Caco-2 (cell line): Measurements from ENCODE around the gene STX5. TPM values are rescaled to one million over a fixed set of nuclear protein-coding genes. Genes with fewer than 3 reads are reported as not detected.

Experiments used
- BruUV-seq: library from RNA; stranded (reverse); fragments of 400-500 nt; replicated peaks from 2 replicates; lab custom pipeline; 2021; lab: Mats Ljungman, UMichigan
- CTCF ChIA-PET: fragments of 300-600 bp; sonication (Branson Sonifier 250); formaldehyde crosslinking; loops from one replicate; lab custom pipeline; 2022; ENCODE audit warnings: antibody characterized with exemption; lab: Charles Lee
- POLR2A ChIA-PET: fragments of 300-600 bp; sonication (Branson Sonifier 250); formaldehyde crosslinking; loops from one replicate; lab custom pipeline; 2022; ENCODE audit warnings: antibody characterized with exemption; lab: Charles Lee
- DNase-seq, 2 experiments: peaks; one replicate each; pipeline versions ENCODE4 v3.0.0 to v3.0.0-alpha.2; 2020 to 2022
- H3K27me3 ChIP-seq: replicated peaks from 2 replicates; pipeline ENCODE4 v1.6.0; 2011; ENCODE audit warnings: low read length; ENCODE audit not compliant: control insufficient read depth, insufficient read depth
- H3K36me3 ChIP-seq: 2 replicates; pipeline ENCODE4 v1.5.1; 2011; ENCODE audit warnings: low read length; ENCODE audit not compliant: control insufficient read depth, insufficient read depth
- H3K4me1 ChIP-seq: fragments of 250-450 bp; sonication (Bioruptor Pico); 2 replicates; pipeline ENCODE4 v1.5.1; 2020; ENCODE audit warnings: mild to moderate bottlenecking
- H3K4me3 ChIP-seq: 2 replicates; pipeline ENCODE4 v1.5.1; 2011; ENCODE audit warnings: low read depth, mild to moderate bottlenecking, control low read depth, low read length
- H3K9me3 ChIP-seq: fragments of 250-450 bp; sonication (Bioruptor Pico); 2 replicates; pipeline ENCODE4 v1.5.1; 2020; ENCODE audit warnings: mild to moderate bottlenecking, moderate library complexity
- H3K27ac Mint-ChIP-seq: one replicate; pipeline ENCODE4 v1.8.0; 2022; ENCODE audit warnings: mixed read lengths; ENCODE audit not compliant: unreplicated experiment
- H3K27me3 Mint-ChIP-seq: one replicate; pipeline ENCODE4 v1.8.0; 2022; ENCODE audit warnings: mixed read lengths; ENCODE audit not compliant: insufficient read depth, unreplicated experiment
- H3K36me3 Mint-ChIP-seq: one replicate; pipeline ENCODE4 v1.8.0; 2022; ENCODE audit warnings: mild to moderate bottlenecking, mixed read lengths; ENCODE audit not compliant: insufficient read depth, unreplicated experiment
- H3K4me1 Mint-ChIP-seq: one replicate; pipeline ENCODE4 v1.8.0; 2022; ENCODE audit warnings: low read depth, mixed read lengths; ENCODE audit not compliant: unreplicated experiment
- H3K4me3 Mint-ChIP-seq: one replicate; pipeline ENCODE4 v1.8.0; 2022; ENCODE audit warnings: mild to moderate bottlenecking, moderate library complexity, mixed read lengths; ENCODE audit not compliant: unreplicated experiment
- H3K9me3 Mint-ChIP-seq: one replicate; pipeline ENCODE4 v1.8.0; 2022; ENCODE audit warnings: mixed read lengths; ENCODE audit not compliant: unreplicated experiment
- intact Hi-C: fragments of 100-400 bp; cut with micrococcal nuclease; formaldehyde crosslinking; loops from one replicate; pipeline ENCODE4 v1.10.0; 2022; ENCODE audit not compliant: unreplicated experiment
- total RNA-seq: library from RNA; stranded (reverse); gene quantifications from 2 replicates; pipeline ENCODE4 v1.2.3, GENCODE V29; 2022
- TF ChIP-seq, protein P1 (sequence below), 2 experiments: fragments of 200-600 bp in 1 of 2; IDR thresholded peaks; 1 replicate in 1 of 2; 2 replicates in 1 of 2; pipeline versions ENCODE4 v1.5.1 to v1.8.0; 2011 to 2022; ENCODE audit warnings: antibody characterized with exemption in 1 of 2, control low read depth in 1 of 2, inconsistent platforms in 1 of 2, low read depth in 1 of 2, low read length in 1 of 2, mild to moderate bottlenecking in 1 of 2, moderate library complexity in 1 of 2; ENCODE audit not compliant: insufficient read depth in 1 of 2, severe bottlenecking in 1 of 2, unreplicated experiment in 1 of 2

Gene STX5
- total RNA-seq, 1 experiment from 2014 or later = 44.2 TPM

DNA sequence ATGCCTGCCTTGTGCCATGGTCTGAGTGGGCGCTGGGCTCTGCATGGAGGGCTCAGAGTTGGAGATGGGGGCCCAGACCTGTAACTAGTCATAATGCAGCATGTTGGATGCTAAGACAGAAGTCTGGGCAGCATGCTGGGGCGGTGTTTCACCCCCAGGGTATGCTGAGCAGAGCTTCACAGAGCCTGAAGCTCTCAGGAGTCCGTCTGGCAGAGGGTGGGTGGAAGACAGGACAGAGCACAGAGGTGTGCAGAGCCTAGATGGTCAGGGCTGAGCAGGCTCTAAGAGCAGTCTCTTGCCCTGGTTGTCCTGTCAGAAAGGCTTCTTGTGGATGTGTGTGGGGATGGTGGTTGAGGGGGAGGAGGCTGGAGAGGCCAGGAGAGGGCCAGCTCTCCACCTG lies 53.4 kb downstream of the STX5 start:
- Mint-ChIP-seq H3K27me3 (no peaks in the 10 kb centered on the region), H3K4me1 (no peaks in the 10 kb centered on the region), H3K4me3 (no peak overlapping the region), H3K27ac (no peak overlapping the region), H3K36me3 (peaks cover 48% of the 10 kb centered on the region), H3K9me3 (no peaks in the 10 kb centered on the region)
- ChIA-PET POLR2A (no interaction called here), CTCF (no interaction called here)
- Histone ChIP-seq H3K4me3 (no peak overlapping the region), H3K9me3 (no peaks in the 10 kb centered on the region), H3K4me1 (no peaks in the 10 kb centered on the region), H3K27me3 (no peaks in the 10 kb centered on the region), H3K36me3 (peaks cover 3% of the 10 kb centered on the region)
- no TSS peak for BruUV-seq
- intact Hi-C loops = no loop called here
- DNase-seq = no peak
- TF ChIP-seq, protein P1, sequence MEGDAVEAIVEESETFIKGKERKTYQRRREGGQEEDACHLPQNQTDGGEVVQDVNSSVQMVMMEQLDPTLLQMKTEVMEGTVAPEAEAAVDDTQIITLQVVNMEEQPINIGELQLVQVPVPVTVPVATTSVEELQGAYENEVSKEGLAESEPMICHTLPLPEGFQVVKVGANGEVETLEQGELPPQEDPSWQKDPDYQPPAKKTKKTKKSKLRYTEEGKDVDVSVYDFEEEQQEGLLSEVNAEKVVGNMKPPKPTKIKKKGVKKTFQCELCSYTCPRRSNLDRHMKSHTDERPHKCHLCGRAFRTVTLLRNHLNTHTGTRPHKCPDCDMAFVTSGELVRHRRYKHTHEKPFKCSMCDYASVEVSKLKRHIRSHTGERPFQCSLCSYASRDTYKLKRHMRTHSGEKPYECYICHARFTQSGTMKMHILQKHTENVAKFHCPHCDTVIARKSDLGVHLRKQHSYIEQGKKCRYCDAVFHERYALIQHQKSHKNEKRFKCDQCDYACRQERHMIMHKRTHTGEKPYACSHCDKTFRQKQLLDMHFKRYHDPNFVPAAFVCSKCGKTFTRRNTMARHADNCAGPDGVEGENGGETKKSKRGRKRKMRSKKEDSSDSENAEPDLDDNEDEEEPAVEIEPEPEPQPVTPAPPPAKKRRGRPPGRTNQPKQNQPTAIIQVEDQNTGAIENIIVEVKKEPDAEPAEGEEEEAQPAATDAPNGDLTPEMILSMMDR (IDR thresholded peaks at IDR 0.05; ENCODE audit: insufficient read depth in 1 of 2, low read depth in 1 of 2, low read length in 1 of 2, severe bottlenecking in 1 of 2, unreplicated experiment in 1 of 2) = no peak

DNA sequence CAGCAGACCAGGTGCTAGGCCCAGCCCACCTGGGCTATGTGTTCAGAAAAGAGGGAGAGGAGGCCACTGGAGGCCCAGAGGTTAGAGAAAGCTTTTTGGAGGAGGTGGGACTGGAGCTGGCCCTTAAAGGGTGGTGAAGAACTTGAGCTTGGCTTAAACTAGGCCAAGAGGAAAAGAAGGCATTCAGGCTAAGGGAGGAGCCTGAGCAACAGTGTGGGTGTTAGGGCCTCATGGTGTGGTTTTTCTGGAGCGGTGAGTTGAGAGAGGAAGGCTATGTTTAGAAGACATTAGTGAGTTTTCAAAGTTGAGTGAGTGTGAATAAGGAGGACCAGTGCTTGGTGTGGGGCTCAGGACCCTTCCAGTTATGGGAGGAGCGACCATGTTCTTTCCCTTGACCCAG lies 54.5 kb downstream of the STX5 start:
- no peaks in the 10 kb centered on the region for H3K9me3 Mint-ChIP-seq
- peaks cover 40% of the 10 kb centered on the region for H3K36me3 Mint-ChIP-seq
- Histone ChIP-seq H3K9me3 (no peaks in the 10 kb centered on the region), H3K4me3 (no peak overlapping the region), H3K36me3 (peaks cover 3% of the 10 kb centered on the region), H3K27me3 (no peaks in the 10 kb centered on the region), H3K4me1 (peaks cover under 1% of the 10 kb centered on the region; the same call in 1 of the 2 replicates)
- ChIA-PET POLR2A (interaction anchor here (0.5 kb wide), 1 partner anchor 107 kb away, joined by 3 read pairs; no protein-coding TSS in a partner anchor), CTCF (interaction anchor here (1.1 kb wide), 1 partner anchor 9 kb away, joined by 3 read pairs; no protein-coding TSS in a partner anchor)
- no peak overlapping the region for H3K27ac Mint-ChIP-seq
- H3K4me3 Mint-ChIP-seq = no peak overlapping the region
- no peaks in the 10 kb centered on the region for H3K4me1 Mint-ChIP-seq
- intact Hi-C loops = no loop called here
- no peak for DNase-seq
- no peaks in the 10 kb centered on the region for H3K27me3 Mint-ChIP-seq
- TF ChIP-seq, protein P1 (IDR thresholded peaks at IDR 0.05; ENCODE audit: insufficient read depth in 1 of 2, low read depth in 1 of 2, low read length in 1 of 2, severe bottlenecking in 1 of 2, unreplicated experiment in 1 of 2) = no peak
- no TSS peak for BruUV-seq

DNA sequence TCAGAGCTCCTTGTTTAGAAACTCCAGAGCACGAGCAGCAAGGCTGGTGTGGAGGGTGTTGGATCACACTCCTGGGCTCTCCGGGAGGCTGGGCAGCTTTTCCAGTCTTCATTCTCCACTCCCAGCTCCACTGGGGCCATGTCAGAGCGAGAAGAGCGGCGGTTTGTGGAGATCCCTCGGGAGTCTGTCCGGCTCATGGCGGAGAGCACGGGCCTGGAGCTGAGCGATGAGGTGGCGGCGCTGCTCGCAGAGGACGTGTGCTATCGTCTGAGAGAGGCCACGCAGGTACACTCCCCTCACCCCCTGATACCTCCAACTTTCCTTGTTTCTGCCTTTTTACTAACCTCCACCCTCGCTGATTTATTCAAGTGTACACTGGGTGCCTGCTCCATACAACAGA lies 56.2 kb downstream of the STX5 start:
- Histone ChIP-seq H3K4me1 (peaks cover 6% of the 10 kb centered on the region), H3K36me3 (peaks cover 1% of the 10 kb centered on the region), H3K9me3 (no peaks in the 10 kb centered on the region), H3K27me3 (no peaks in the 10 kb centered on the region), H3K4me3 (no peak overlapping the region)
- H3K4me1 Mint-ChIP-seq = no peaks in the 10 kb centered on the region
- no peaks in the 10 kb centered on the region for H3K9me3 Mint-ChIP-seq
- DNase-seq = no peak
- H3K4me3 Mint-ChIP-seq = no peak overlapping the region
- TF ChIP-seq, protein P1 (IDR thresholded peaks at IDR 0.05; ENCODE audit: insufficient read depth in 1 of 2, low read depth in 1 of 2, low read length in 1 of 2, severe bottlenecking in 1 of 2, unreplicated experiment in 1 of 2) = no peak
- CTCF ChIA-PET = interaction anchor here (1.0 kb wide), 1 partner anchor 14 kb away, joined by 5 read pairs; the partner anchor contains the start of gene POLR2G
- POLR2A ChIA-PET = interaction anchor here (1.3 kb wide), 1 partner anchor 22 kb away, joined by 3 read pairs; the partner anchor contains the start of gene ZBTB3
- intact Hi-C loops = no loop called here
- no TSS peak for BruUV-seq
- no peaks in the 10 kb centered on the region for H3K27me3 Mint-ChIP-seq
- H3K36me3 Mint-ChIP-seq = peaks cover 48% of the 10 kb centered on the region
- no peak overlapping the region for H3K27ac Mint-ChIP-seq
